Type B pancreatic cell (in vitro differentiated cells): ENCODE results near the gene GRID2. TPM values are rescaled to one million over a fixed set of nuclear protein-coding genes. Genes with fewer than 3 reads are reported as not detected.

Experiments used
- DNase-seq: peaks from one replicate; pipeline ENCODE4 v3.0.0; 2021; ENCODE audit warnings: mixed read lengths; ENCODE audit not compliant: unreplicated experiment; ENCODE audit errors: extremely low spot score
- H3K27ac Mint-ChIP-seq: 2 replicates; pipeline ENCODE4 v1.8.0; 2021; ENCODE audit warnings: mild to moderate bottlenecking, mixed read lengths
- H3K27me3 Mint-ChIP-seq: 2 replicates; pipeline ENCODE4 v1.8.0; 2021; ENCODE audit warnings: mixed read lengths
- H3K36me3 Mint-ChIP-seq: 2 replicates; pipeline ENCODE4 v1.8.0; 2021; ENCODE audit warnings: mixed read lengths
- H3K4me1 Mint-ChIP-seq: one replicate; pipeline ENCODE4 v1.8.0; 2021; ENCODE audit warnings: mixed read lengths; ENCODE audit not compliant: unreplicated experiment
- H3K4me3 Mint-ChIP-seq: 2 replicates; pipeline ENCODE4 v1.8.0; 2021; ENCODE audit warnings: mild to moderate bottlenecking, mixed read lengths
- H3K9me3 Mint-ChIP-seq: 2 replicates; pipeline ENCODE4 v1.8.0; 2021; ENCODE audit warnings: mixed read lengths
- CTCF ChIP-seq: fragments of 200-600 bp; sonication (generic); conservative IDR thresholded peaks from 2 replicates; pipeline ENCODE4 v1.5.0; 2021; ENCODE audit warnings: antibody characterized with exemption, mild to moderate bottlenecking
- total RNA-seq: library from RNA; stranded (reverse); gene quantifications from 2 replicates; pipeline ENCODE4 v1.2.1, GENCODE V29; 2021; ENCODE audit warnings: low replicate concordance

Gene GRID2
- total RNA-seq, 1 donor from 2014 or later, result 1.7 TPM

DNA sequence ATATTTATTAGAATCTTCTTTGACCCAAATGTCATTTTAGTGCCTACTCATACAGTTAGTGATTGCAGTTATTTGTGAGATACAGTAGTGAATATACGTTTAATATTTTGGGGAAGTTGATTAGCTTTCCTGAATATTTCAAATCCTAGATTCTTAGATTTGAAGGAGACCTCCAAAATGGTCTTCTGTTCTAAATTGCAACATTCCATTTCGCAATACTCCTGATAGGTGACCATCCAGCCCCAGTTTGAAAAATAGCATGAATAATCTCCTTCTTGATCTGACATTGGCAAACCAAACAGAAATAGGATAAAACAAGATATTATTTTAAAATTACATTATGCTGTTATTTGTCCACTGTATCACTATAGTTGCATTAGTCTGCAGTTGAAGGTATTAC lies 505.6 kb downstream of the GRID2 start:
- Mint-ChIP-seq H3K36me3 (no peaks in the 10 kb centered on the region), H3K4me1 (no peaks in the 10 kb centered on the region), H3K9me3 (no peaks in the 10 kb centered on the region), H3K27me3 (no peaks in the 10 kb centered on the region), H3K4me3 (no peak overlapping the region), H3K27ac (no peak overlapping the region)
- no peak for DNase-seq
- no peak for TF ChIP-seq CTCF

DNA sequence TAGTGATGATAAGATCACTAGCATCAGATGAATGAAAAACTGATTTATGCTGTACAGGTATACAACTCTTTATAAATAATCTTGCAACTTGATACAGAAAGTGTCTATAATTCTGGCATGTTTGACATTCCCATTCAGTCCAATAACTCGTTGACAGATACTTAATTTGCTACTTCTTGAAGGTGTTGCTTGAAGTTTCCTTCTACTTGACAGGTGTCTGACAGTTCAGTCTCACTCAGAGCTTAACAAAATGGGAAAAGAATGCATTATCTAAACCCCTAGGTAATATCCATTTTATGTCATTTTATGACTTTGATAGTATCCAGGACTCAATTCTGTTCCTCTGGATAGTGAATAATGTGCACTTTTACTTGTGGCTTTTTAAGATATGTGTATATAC lies 508.9 kb downstream of the GRID2 start:
- no peak overlapping the region for H3K4me3 Mint-ChIP-seq
- H3K27ac Mint-ChIP-seq, result no peak overlapping the region
- H3K4me1 Mint-ChIP-seq, result no peaks in the 10 kb centered on the region
- DNase-seq, result no peak
- no peak for TF ChIP-seq CTCF
- H3K27me3 Mint-ChIP-seq, result no peaks in the 10 kb centered on the region
- no peaks in the 10 kb centered on the region for H3K9me3 Mint-ChIP-seq
- no peaks in the 10 kb centered on the region for H3K36me3 Mint-ChIP-seq

GRCh38 chr4:92814677-92815076 lies 510.9 kb downstream of the GRID2 start:
- H3K27me3 Mint-ChIP-seq, result no peaks in the 10 kb centered on the region
- H3K27ac Mint-ChIP-seq, result no peak overlapping the region

GRCh38 chr4:92825256-92825655 lies 521.5 kb downstream of the GRID2 start:
- Mint-ChIP-seq H3K4me3 (no peak overlapping the region), H3K27me3 (no peaks in the 10 kb centered on the region), H3K36me3 (no peaks in the 10 kb centered on the region), H3K9me3 (no peaks in the 10 kb centered on the region), H3K27ac (no peak overlapping the region), H3K4me1 (no peaks in the 10 kb centered on the region)
- TF ChIP-seq CTCF, result no peak
- no peak for DNase-seq

More at GRCh38 chr4:92814677-92815076, 510.9 kb downstream of the GRID2 start:
- Mint-ChIP-seq H3K4me1 (no peaks in the 10 kb centered on the region), H3K9me3 (no peaks in the 10 kb centered on the region), H3K36me3 (no peaks in the 10 kb centered on the region), H3K4me3 (no peak overlapping the region)
- TF ChIP-seq CTCF, result no peak
- no peak for DNase-seq

DNA sequence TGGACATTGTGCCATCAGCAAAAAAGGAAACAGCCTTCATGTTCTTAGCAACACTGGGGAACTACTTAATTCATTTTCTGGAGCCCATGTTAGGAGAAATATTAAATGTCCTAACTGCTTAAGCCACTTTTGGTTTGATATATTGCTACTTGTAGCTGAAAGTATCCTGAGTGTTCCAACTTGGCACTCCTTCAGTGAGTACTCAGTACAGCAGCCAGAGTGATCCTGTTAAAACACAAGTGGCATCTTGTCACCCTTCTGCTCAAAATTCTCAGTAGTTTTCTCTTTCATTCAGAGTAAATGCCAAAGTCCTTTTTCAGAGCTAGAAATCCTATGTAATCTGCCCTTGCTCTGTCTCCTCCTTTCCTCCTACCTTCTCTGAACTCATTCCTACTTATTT lies 522.0 kb downstream of the GRID2 start:
- Mint-ChIP-seq H3K27me3 (no peaks in the 10 kb centered on the region), H3K36me3 (no peaks in the 10 kb centered on the region), H3K4me3 (no peak overlapping the region), H3K9me3 (no peaks in the 10 kb centered on the region), H3K4me1 (no peaks in the 10 kb centered on the region), H3K27ac (no peak overlapping the region)
- DNase-seq, result no peak
- no peak for TF ChIP-seq CTCF

- no peak for TF ChIP-seq CTCF
- H3K4me1 Mint-ChIP-seq, result no peaks in the 10 kb centered on the region
- no peaks in the 10 kb centered on the region for H3K27me3 Mint-ChIP-seq
- H3K36me3 Mint-ChIP-seq, result no peaks in the 10 kb centered on the region
- no peak overlapping the region for H3K27ac Mint-ChIP-seq
- no peak for DNase-seq
- no peak overlapping the region for H3K4me3 Mint-ChIP-seq
- no peaks in the 10 kb centered on the region for H3K9me3 Mint-ChIP-seq
These were observed 527.0 kb downstream of the GRID2 start for GRCh38 chr4:92830771-92831170.
